Mammary epithelial cell (primary cell): ENCODE measurements around the gene TCFL5.

Experiments
- CTCF ChIP-seq, 2 donors: IDR thresholded peaks in 1 of 2; conservative IDR thresholded peaks in 1 of 2; 2 replicates each; pipeline ENCODE4 v1.5.1; 2011 to 2012; ENCODE audit warnings: inconsistent platforms in 2 of 2, low read length in 2 of 2, mild to moderate bottlenecking in 2 of 2, control low read depth in 1 of 2, low read depth in 1 of 2; ENCODE audit not compliant: insufficient read depth in 1 of 2; ENCODE audit errors: extremely low read depth in 1 of 2
- EZH2 ChIP-seq: IDR thresholded peaks from 2 replicates; pipeline ENCODE4 v1.6.1; 2012; ENCODE audit warnings: low read length, inconsistent platforms, borderline replicate concordance

GRCh38 chr20:62852841-62853240 is 8.8 kb downstream of the TCFL5 start:
- TF ChIP-seq EZH2 (no peak), CTCF (conservative IDR thresholded peaks at IDR 0.05 in 1 of 2, IDR thresholded peaks at IDR 0.05 in 1 of 2; ENCODE audit: extremely low read depth in 1 of 2, insufficient read depth in 1 of 2, low read depth in 1 of 2, low read length in 2 of 2) (no peak)
